ENCODE measurements around the gene SYNGAP1.
"Not testable (repeated sequence)": the region's sequence is repeated elsewhere in the genome, so short reads cannot be mapped to it uniquely, and the experiment has no call there.

The SYNGAP1 gene

DNA sequence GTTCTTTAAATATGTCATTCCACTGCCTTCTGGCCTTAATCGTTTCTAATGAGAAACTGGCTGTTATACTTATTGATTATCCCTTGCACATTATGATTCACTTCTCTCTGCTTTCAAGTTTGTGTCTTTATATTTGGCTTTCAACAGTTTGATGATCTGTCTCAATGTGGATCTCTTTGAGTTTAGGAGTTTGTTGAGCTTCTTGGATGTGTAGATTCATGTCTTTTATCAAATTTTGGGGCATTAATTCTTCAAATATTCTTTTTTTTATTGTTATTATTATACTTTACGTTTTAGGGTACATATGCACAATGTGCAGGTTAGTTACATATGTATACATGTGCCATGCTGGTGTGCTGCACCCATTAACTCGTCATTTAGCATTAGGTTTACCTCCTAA, 63.8 kb downstream of the SYNGAP1 start:
- no peak for DNase-seq

DNA sequence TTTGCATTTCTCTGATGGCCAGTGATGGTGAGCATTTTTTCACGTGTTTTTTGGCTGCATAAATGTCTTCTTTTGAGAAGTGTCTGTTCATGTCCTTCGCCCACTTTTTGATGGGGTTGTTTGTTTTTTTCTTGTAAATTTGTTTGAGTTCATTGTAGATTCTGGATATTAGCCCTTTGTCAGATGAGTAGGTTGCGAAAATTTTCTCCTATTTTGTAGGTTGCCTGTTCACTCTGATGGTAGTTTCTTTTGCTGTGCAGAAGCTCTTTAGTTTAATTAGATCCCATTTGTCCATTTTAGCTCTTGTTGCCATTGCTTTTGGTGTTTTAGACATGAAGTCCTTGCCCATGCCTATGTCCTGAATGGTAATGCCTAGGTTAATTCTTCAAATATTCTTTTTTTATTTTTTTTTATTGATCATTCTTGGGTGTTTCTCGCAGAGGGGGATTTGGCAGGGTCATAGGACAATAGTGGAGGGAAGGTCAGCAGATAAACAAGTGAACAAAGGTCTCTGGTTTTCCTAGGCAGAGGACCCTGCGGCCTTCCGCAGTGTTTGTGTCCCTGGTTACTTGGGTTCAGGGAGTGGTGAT, 64.9 kb downstream of the SYNGAP1 start:
- not testable (repeated sequence) for DNase-seq

DNA sequence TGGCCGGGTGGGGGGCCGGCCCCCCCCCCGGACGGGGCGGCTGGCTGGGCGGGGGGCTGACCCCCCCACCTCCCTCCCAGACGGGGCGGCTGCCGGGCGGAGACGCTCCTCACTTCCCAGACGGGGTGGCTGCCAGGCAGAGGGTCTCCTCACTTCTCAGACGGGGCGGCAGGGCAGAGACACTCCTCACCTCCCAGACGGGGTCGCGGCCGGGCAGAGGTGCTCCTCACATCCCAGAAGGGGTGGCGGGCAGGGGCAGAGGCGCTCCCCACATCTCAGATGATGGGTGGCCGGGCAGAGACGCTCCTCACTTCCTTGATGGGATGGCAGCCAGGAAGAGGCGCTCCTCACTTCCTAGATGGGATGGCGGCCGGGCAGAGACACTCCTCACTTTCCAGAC, 65.8 kb downstream of the SYNGAP1 start:
- not testable (repeated sequence) for DNase-seq

DNA sequence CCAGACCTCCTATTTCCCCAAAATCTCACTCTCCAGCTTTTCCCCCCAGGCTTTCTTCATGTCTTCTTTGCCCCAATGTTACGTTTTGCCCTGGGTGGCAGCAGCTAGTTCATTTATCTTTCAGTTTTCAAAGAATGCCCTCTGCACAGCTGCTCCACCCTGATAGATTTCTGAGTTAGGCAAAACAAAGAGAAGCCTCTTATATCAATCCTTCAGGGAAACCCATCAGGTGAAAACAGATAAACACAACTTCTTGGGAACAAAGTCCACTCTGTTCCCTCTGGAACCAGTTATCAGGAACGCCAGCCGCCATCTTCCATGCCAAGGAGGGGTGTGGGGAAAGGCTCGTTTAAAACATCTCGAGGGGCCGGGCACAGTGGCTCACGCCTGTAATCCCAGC, 68.5 kb downstream of the SYNGAP1 start:
- no peak for DNase-seq

DNA sequence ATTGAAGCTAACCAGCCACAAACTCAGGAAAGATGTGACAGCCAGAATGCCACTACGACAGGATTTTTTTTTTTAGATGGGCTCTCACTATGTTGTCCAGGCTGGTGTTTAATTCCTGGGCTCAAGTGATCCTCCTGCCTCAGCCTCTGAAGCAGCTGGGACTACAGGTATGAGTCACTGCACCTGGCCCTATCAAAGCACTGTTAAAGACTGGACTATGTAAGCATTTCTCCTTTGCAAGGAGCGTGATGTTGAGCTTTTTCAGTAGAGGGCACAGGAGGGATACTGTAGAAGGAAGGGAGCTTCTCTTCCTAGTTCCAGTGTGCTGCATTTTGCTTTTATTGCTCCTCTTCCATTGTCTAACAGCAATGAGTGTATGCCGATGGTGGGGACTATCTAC, 70.3 kb downstream of the SYNGAP1 start:
- DNase-seq: no peak

DNA sequence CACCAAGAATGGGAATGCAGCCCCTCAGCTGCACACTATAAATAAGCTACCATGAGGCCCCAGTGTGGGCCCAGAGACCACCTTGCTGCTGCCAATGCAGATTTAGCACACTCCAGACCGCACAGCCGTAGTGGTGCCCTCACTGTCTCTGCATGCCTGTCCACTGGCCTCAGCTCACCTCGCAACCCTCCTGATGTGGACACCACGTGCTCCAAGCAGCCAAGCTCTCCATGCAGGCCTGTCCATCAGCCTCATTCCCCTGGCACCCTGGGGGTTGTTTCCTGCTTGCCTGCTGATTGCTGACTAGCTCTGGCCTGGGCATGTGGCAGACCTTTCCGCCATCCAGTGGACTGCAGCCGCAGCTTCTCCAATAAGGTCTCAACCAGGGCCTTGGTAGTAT, 70.8 kb downstream of the SYNGAP1 start:
- DNase-seq: no peak

DNA sequence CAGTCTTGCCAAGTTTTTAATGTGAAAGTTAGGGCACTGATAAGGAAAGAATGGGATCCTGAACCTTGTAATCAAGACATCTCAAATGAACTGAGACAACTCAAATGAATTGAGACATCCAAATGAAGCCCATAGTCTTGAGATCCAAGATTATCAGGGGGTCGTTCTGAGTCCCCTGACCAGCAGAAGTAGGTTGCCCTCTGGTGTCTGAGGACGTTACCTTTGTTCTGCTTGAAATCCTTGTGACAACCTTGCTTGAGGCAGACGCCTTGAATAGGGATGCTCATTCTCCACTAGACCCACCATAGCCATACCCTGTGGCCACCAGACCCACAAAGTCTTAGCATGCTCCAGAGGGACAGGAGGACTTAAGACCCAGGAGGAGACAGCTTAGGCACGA, 72.2 kb downstream of the SYNGAP1 start:
- DNase-seq: no peak

DNA sequence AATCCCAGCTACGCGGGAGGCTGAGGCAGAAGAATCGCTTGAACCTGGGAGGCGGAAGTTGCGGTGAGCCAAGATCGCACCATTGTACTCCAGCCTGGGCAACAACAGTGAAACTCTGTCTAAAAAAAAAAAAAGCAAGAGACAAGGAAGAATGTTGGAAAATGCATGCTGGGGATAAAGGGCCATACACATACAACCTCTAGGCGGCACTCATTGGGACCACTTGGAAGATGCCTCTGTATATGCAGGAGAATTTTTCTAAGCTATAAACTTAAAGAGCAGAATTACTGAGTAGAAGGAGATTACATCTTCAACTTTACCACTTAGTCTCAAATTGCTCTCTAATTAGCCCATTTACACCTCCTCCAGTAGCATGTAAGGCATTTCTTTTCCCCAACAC, 77.3 kb downstream of the SYNGAP1 start:
- no peak for DNase-seq

DNA sequence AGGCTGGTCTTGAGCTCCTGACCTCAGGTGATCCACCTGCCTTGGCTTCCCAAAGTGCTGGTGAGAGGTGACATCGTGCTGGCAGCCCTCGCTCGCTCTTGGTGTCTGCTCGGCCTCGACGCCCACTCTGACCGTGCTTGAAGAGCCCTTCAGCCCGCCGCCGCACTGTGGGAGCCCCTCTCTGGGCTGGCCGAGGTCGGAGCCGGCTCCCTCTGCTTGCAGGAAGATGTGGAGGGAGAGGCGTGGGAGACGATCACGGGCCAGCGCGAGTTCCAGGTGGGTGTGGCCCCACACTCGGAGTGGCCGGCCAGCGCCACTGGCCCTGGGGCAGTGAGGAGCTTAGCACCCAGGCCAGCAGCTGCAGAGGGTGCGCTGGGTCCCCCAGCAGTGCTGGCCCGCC, 82.6 kb downstream of the SYNGAP1 start:
- DNase-seq: no peak

DNA sequence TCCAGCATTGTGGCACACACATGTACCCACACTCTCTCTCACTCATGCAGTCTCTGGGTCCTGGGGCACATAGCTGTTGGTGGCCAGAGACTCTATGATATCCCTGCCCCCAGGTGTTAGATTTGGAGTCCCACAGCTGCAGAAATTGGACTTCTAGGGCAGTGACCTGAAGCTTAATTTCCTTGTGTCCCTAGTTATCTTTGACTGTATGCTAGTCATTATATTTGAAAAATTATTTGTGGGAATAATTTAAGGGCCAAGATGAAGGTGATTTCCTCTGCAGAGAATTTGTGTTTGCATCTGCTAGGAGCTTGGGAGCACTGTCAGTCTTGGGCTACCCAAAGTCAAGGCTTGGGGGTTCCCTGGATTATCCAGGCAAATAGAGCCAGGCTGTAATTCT, 84.6 kb downstream of the SYNGAP1 start:
- DNase-seq: no peak

Measured in activated CD4-positive, alpha-beta T cell treated with anti-CD3 and anti-CD28 coated beads for 48 hours (primary cell).